ENCODE results near the gene DPYD.
A peak's percentile ranks its signal among the peaks of the same experiment; 100 is the strongest.

The DPYD gene

GRCh38 chr1:97560714-97561113 lies 360.1 kb downstream of the DPYD start:
- TF ChIP-seq CTCF (conservative IDR thresholded peaks at IDR 0.05) (no peak), ZFX (IDR thresholded peaks at IDR 0.05) (no peak)
- no peak overlapping the region for H3K27ac ChIP-seq

- TF ChIP-seq ZFX (IDR thresholded peaks at IDR 0.05) (no peak), CTCF (conservative IDR thresholded peaks at IDR 0.05) (no peak)
These were observed 366.9 kb downstream of the DPYD start for GRCh38 chr1:97553971-97554370.

GRCh38 chr1:97551113-97551512 lies 369.7 kb downstream of the DPYD start:
- TF ChIP-seq CTCF (conservative IDR thresholded peaks at IDR 0.05) (peak; percentile 27), ZFX (IDR thresholded peaks at IDR 0.05) (no peak)
- no peak overlapping the region for H3K27ac ChIP-seq

More at GRCh38 chr1:97553971-97554370, 366.9 kb downstream of the DPYD start:
- H3K27ac ChIP-seq: no peak overlapping the region

GRCh38 chr1:97545446-97545845 lies 375.4 kb downstream of the DPYD start:
- no peak for TF ChIP-seq CTCF (conservative IDR thresholded peaks at IDR 0.05)
- H3K27ac ChIP-seq: no peak overlapping the region

GRCh38 chr1:97540346-97540888 lies 380.4 kb downstream of the DPYD start:
- TF ChIP-seq CTCF (conservative IDR thresholded peaks at IDR 0.05) (no peak), ZFX (IDR thresholded peaks at IDR 0.05) (no peak)
- H3K27ac ChIP-seq: no peak overlapping the region

- no peak for TF ChIP-seq ZFX (IDR thresholded peaks at IDR 0.05)
- TF ChIP-seq CTCF (conservative IDR thresholded peaks at IDR 0.05): no peak
- H3K27ac ChIP-seq: no peak overlapping the region
These were observed 382.7 kb downstream of the DPYD start for GRCh38 chr1:97538113-97538512.

- H3K27ac ChIP-seq: no peak overlapping the region
- TF ChIP-seq ZFX (IDR thresholded peaks at IDR 0.05) (no peak), CTCF (conservative IDR thresholded peaks at IDR 0.05) (no peak)
These were observed 387.5 kb downstream of the DPYD start for GRCh38 chr1:97533358-97533757.

Measured in C4-2B (cell line).